Measurements from ENCODE around the gene HOXA13.
A peak's percentile ranks its signal among the peaks of the same experiment; 100 is the strongest.

Gene HOXA13

DNA sequence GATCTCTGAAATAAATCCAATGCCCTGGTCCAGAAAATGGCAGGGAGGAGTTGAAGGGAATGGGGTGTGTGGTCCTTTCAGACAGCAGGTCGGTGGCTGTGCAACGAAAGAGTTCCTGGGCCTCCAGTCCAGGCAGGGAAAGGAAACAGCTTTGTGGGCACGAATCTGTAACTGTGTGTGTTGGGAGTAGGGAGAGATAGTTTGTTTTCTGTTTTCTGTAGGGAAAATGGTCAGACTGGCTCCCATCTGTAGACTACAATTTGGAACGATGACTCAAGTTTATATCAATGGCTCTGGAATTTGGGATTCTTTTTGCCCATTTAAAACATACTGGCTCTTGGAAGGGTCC is 32.0 kb downstream of the HOXA13 start:
- no peak for DNase-seq

DNA sequence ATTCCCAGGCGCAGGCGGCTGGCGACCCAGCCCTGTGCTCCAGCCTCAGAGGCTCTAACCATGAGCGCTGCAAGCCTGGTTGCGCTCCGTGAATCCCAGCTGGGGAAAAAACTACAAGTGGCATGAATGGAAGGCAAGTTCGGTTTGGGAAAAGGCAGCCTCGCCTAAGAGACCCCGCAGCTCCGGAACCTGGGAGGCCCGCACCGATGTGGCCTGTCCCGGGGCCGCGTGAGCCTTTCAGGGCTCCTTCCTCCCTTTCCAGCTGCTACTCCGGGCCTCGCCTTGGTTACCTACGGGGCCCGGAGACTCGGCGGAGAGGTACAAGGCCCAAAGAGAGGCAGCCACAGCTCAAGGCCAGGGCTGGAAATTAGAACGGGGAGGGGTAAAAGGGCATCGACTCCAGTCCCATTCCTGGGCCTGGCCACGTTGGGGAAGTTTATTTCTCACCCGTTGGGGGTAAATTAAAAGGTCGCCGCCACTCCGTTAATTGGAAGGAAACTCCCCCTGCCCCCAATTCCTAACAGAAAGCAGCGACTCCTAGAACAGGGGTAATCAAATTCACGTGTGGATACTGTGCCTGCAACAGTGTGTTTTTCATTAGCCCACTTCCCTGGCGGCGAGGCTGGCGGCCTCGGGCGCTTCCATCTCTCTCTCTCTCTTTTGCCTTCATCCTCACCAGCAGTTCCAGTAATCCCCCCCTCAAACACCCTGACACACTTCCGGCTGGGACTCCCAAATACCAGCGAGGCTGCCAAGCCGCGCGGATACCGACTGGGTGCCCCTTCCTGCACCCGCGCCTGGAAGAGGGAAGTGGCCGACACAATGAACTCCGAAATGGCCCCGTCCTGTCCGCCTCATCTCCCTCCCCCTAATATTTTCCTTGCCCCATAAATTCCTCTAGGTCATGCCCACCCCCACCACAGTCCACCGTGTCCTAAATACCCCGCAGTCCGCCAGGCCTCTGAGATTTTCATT is 33.1 kb downstream of the HOXA13 start:
- DNase-seq: no peak

- DNase-seq: no peak
Observed at GRCh38 chr7:27165996-27166530, 33.8 kb downstream of the HOXA13 start.

GRCh38 chr7:27165089-27165995 is 34.5 kb downstream of the HOXA13 start, which contains the start of gene HOXA9:
Gene HOXA9, minus strand, starts transcription at chr7:27165537. Its CDS starts 80 bp downstream, at chr7:27165457.
- no peak for DNase-seq

GRCh38 chr7:27164367-27165088 is 35.4 kb downstream of the HOXA13 start:
- no peak for DNase-seq

- no peak for DNase-seq
Observed at GRCh38 chr7:27164045-27164366, 35.9 kb downstream of the HOXA13 start.

GRCh38 chr7:27163288-27164044 is 36.4 kb downstream of the HOXA13 start:
- no peak for DNase-seq

- no peak for DNase-seq
Observed at GRCh38 chr7:27162561-27163287, 37.2 kb downstream of the HOXA13 start.

- no peak for DNase-seq
Observed at GRCh38 chr7:27161721-27162560, 38.0 kb downstream of the HOXA13 start.

DNA sequence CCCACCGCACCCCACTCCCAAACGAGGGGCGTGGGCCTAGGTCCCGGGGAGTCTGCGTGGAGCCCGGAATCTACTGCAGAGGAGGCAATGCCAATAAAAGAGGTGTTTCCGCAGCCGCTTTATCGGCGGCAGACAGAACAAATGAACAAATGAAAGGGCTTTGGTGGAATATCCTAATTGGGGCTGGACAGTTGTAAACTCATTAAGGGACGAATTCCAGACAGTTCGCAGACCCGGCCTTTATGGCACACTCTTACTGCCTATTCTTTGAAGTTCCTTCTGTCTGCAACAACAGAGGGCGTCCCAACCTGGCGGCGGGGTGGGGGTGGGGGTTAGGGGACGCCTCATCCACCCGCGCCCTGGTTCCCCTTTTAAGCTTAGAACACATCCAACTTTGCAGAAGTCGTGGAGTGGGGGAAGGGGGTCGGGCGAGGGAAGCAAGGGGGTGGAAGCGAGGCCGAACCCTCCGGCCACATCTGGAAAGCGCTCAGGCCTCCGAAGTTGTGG is 38.6 kb downstream of the HOXA13 start:
- DNase-seq: peak; percentile 51 to 62

GRCh38 chr7:27160546-27161213 is 39.2 kb downstream of the HOXA13 start:
- DNase-seq: peak; percentile 71 to 82

- DNase-seq: no peak
Observed at GRCh38 chr7:27160145-27160545, 39.7 kb downstream of the HOXA13 start.

- no peak for DNase-seq
Observed at GRCh38 chr7:27159266-27160144, 40.4 kb downstream of the HOXA13 start.

GRCh38 chr7:27158436-27159265 is 41.2 kb downstream of the HOXA13 start:
- DNase-seq: no peak

GRCh38 chr7:27157702-27158431 is 42.0 kb downstream of the HOXA13 start:
- no peak for DNase-seq

GRCh38 chr7:27156916-27157701 is 42.8 kb downstream of the HOXA13 start:
- no peak for DNase-seq
